Suprapubic skin (tissue), 4 donors: Measurements from ENCODE around the gene CYTH2. TPM values are rescaled to one million over a fixed set of nuclear protein-coding genes. Genes with fewer than 3 reads are reported as not detected.

Experiments used
- DNase-seq, 2 donors: peaks; one replicate each; pipeline ENCODE4 v3.0.0-alpha.2; 2019; ENCODE audit warnings: low spot score in 2 of 2
- H3K27ac ChIP-seq: fragments of 200-600 bp; sonication (generic); one replicate; pipeline ENCODE4 v1.5.1; 2019
- H3K27me3 ChIP-seq: fragments of 200-600 bp; sonication (generic); one replicate; pipeline ENCODE4 v1.5.1; 2019
- H3K36me3 ChIP-seq: fragments of 200-600 bp; sonication (generic); one replicate; pipeline ENCODE4 v1.5.1; 2019
- H3K4me1 ChIP-seq: fragments of 200-600 bp; sonication (generic); one replicate; pipeline ENCODE4 v1.5.1; 2019
- H3K4me3 ChIP-seq: fragments of 200-600 bp; sonication (generic); one replicate; pipeline ENCODE4 v1.5.1; 2019; ENCODE audit warnings: mild to moderate bottlenecking
- H3K9me3 ChIP-seq: fragments of 200-600 bp; sonication (generic); one replicate; pipeline ENCODE4 v1.5.1; 2019
- EP300 ChIP-seq: sonication (generic); formaldehyde crosslinking; IDR thresholded peaks from one replicate; pipeline ENCODE4 v1.6.1; 2017; ENCODE audit warnings: antibody characterized with exemption
- POLR2A ChIP-seq, 2 donors: fragments of 450-650 bp; IDR thresholded peaks; one replicate each; pipeline ENCODE4 v1.6.1; 2017; ENCODE audit warnings: antibody characterized with exemption in 2 of 2, mild to moderate bottlenecking in 2 of 2, moderate library complexity in 2 of 2
- POLR2AphosphoS5 ChIP-seq, 3 donors: sonication (generic); formaldehyde crosslinking; IDR thresholded peaks; one replicate each; pipeline ENCODE4 v1.6.1; 2017; ENCODE audit warnings: antibody characterized with exemption in 3 of 3
- WGBS: methylation state at CpG from one replicate; pipeline ENCODE4 v1.1.5; 2018; 5-methylcytosine and 5-hydroxymethylcytosine counted together
- total RNA-seq, 4 donors: library from RNA; depleted of rRNA; stranded (reverse); fragments of >200 nt; gene quantifications; one replicate each; pipeline ENCODE4 v1.1.0, GENCODE V29; 2016
- TF ChIP-seq, protein P1 (sequence below), 2 donors: fragments of 200-600 bp in 1 of 2; fragments of 450-650 bp in 1 of 2; sonication (generic) in 1 of 2; IDR thresholded peaks; one replicate each; pipeline ENCODE4 v1.5.1; 2016 to 2019; ENCODE audit warnings: antibody characterized with exemption in 2 of 2, mild to moderate bottlenecking in 1 of 2, moderate library complexity in 1 of 2

The CYTH2 gene
- total RNA-seq, 4 donors from 2014 or later, result 54.9 to 86.5 (median 63.2) TPM

GRCh38 chr19:48502350-48503018 lies 33.3 kb downstream of the CYTH2 start:
- H3K36me3 ChIP-seq, result no peaks in the 10 kb centered on the region
- peaks cover 21% of the 10 kb centered on the region for H3K4me1 ChIP-seq
- TF ChIP-seq POLR2A (IDR thresholded peaks at IDR 0.05) (no peak), EP300 (no peak), POLR2AphosphoS5 (IDR thresholded peaks at IDR 0.05) (no peak)
- TF ChIP-seq, protein P1, sequence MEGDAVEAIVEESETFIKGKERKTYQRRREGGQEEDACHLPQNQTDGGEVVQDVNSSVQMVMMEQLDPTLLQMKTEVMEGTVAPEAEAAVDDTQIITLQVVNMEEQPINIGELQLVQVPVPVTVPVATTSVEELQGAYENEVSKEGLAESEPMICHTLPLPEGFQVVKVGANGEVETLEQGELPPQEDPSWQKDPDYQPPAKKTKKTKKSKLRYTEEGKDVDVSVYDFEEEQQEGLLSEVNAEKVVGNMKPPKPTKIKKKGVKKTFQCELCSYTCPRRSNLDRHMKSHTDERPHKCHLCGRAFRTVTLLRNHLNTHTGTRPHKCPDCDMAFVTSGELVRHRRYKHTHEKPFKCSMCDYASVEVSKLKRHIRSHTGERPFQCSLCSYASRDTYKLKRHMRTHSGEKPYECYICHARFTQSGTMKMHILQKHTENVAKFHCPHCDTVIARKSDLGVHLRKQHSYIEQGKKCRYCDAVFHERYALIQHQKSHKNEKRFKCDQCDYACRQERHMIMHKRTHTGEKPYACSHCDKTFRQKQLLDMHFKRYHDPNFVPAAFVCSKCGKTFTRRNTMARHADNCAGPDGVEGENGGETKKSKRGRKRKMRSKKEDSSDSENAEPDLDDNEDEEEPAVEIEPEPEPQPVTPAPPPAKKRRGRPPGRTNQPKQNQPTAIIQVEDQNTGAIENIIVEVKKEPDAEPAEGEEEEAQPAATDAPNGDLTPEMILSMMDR (IDR thresholded peaks at IDR 0.05), result no peak
- peak in 1 of 2 donors; percentile 92 for DNase-seq
- H3K27ac ChIP-seq, result no peak overlapping the region
- peaks cover 35% of the 10 kb centered on the region for H3K27me3 ChIP-seq
- H3K9me3 ChIP-seq, result no peaks in the 10 kb centered on the region
- WGBS, result 17% methylated on average over 23 of the region's 27 CpGs
- H3K4me3 ChIP-seq, result peak overlapping the region; percentile 16

- WGBS, result 86% methylated on average over 5 of the region's 5 CpGs
- H3K36me3 ChIP-seq, result no peaks in the 10 kb centered on the region
- no peak for DNase-seq
- no peak overlapping the region for H3K4me3 ChIP-seq
- no peak for TF ChIP-seq EP300
- TF ChIP-seq, protein P1 (IDR thresholded peaks at IDR 0.05), result peak; percentile 29 to 40
- H3K27me3 ChIP-seq, result peaks cover 10% of the 10 kb centered on the region
- no peaks in the 10 kb centered on the region for H3K9me3 ChIP-seq
- peaks cover 20% of the 10 kb centered on the region for H3K4me1 ChIP-seq
- H3K27ac ChIP-seq, result no peak overlapping the region
Measured at GRCh38 chr19:48506138-48506733, 37.1 kb downstream of the CYTH2 start.

DNA sequence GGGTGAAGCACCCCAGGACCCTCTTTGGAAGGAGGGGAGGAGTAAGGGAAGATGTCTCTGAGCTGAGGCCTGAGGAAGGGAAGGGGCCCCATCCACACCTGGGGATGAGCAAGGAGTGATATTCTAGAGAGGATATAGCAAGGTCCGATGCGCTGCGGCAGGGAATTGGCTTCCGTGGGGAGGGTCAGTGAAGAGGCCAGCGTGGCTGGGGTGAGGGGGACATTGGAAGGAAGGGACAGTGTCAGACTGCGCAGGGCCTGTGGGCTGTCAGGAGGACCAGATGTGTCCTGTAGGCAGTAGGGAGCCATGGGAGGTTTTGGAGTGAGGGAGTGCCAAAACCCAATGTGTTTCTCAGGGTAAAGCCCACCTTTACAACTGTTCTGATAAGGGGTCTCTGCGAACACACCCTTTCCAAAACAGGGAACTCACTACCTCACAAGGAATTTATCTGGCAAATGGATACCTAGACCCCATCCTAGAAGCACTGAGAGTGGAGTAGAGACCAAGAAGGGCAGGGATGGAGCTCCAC lies 38.8 kb downstream of the CYTH2 start:
- peaks cover 27% of the 10 kb centered on the region for H3K27me3 ChIP-seq
- 85% methylated on average over 7 of the region's 7 CpGs for WGBS
- DNase-seq, result no peak
- H3K27ac ChIP-seq, result no peak overlapping the region
- H3K9me3 ChIP-seq, result no peaks in the 10 kb centered on the region
- TF ChIP-seq POLR2AphosphoS5 (IDR thresholded peaks at IDR 0.05) (no peak), EP300 (no peak)
- H3K4me1 ChIP-seq, result peaks cover 12% of the 10 kb centered on the region
- H3K4me3 ChIP-seq, result no peak overlapping the region
- H3K36me3 ChIP-seq, result no peaks in the 10 kb centered on the region

GRCh38 chr19:48508729-48509411 lies 39.7 kb downstream of the CYTH2 start:
- Histone ChIP-seq H3K9me3 (no peaks in the 10 kb centered on the region), H3K4me1 (peaks cover 21% of the 10 kb centered on the region), H3K27me3 (peaks cover 36% of the 10 kb centered on the region), H3K27ac (no peak overlapping the region), H3K36me3 (no peaks in the 10 kb centered on the region), H3K4me3 (no peak overlapping the region)
- no peak for DNase-seq
- WGBS, result 81% methylated on average over 31 of the region's 32 CpGs
- no peak for TF ChIP-seq EP300
- no peak for TF ChIP-seq POLR2A (IDR thresholded peaks at IDR 0.05)
- TF ChIP-seq POLR2AphosphoS5 (IDR thresholded peaks at IDR 0.05), result no peak
- TF ChIP-seq, protein P1 (IDR thresholded peaks at IDR 0.05), result no peak

DNA sequence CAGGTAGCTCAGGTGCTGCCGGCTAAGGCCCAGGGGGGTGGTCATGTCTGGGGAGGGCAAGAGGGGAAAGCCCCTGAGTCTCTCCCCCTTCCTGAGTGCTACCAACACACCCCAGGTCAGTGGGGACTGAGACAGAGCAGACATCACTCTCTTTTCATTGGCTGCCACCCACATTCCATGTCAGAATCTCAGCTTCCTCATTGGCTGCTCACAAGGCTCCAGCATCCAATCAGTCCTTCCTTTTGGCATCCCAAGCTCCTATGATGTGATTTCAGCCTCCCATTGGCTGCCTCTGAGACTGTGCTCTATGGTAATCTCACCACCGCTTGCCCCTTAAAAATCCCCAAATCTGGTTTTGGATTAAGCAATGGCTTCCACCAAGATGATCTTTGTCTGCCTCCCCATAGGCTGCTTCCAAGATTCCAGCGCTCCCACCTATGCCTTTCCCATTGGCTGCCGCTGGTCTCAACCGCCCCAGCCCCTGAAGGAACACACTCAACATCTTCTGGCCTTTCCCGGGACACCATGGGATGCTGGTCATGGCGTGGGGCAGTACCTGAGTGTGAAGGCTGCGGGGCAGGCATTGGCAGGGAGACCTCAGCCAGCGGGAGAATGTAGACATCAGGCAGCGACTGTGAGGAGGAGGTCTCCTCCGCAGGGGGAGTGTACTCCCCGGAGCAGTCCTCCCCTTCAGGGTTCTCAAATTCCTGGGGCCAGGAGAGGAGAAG lies 40.5 kb downstream of the CYTH2 start:
- Histone ChIP-seq H3K9me3 (no peaks in the 10 kb centered on the region), H3K27ac (no peak overlapping the region), H3K36me3 (no peaks in the 10 kb centered on the region), H3K4me1 (peaks cover 22% of the 10 kb centered on the region), H3K27me3 (peaks cover 36% of the 10 kb centered on the region), H3K4me3 (no peak overlapping the region)
- DNase-seq, result no peak
- no peak for TF ChIP-seq EP300
- TF ChIP-seq POLR2A (IDR thresholded peaks at IDR 0.05), result no peak
- TF ChIP-seq, protein P1 (IDR thresholded peaks at IDR 0.05), result no peak
- TF ChIP-seq POLR2AphosphoS5 (IDR thresholded peaks at IDR 0.05), result no peak
- WGBS, result 86% methylated on average over 9 of the region's 12 CpGs
